T-cell (primary cell): ENCODE measurements around the gene B3GAT3. TPM values are rescaled to one million over a fixed set of nuclear protein-coding genes. Genes with fewer than 3 reads are reported as not detected.

Source experiments
- ATAC-seq, 4 experiments: fragments of 200-7000 bp in 3 of 4; fragments of 150-1000 bp in 1 of 4; cut with Tn5 transposase; replicated peaks in 1 of 4; 1 replicate in 3 of 4; 2 replicates in 1 of 4; pipeline ENCODE4 v1.10.0; 2021; ENCODE audit warnings: moderate library complexity in 3 of 4, mild to moderate bottlenecking in 2 of 4, moderate number of reproducible peaks in 1 of 4
- CTCF ChIA-PET, 2 donors: fragments of 300-600 bp; sonication (Branson Sonifier 250); formaldehyde crosslinking; loops; one replicate each; lab custom pipeline; 2022; ENCODE audit warnings: antibody characterized with exemption in 2 of 2; lab: Charles Lee
- POLR2A ChIA-PET, 2 donors: fragments of 300-600 bp; sonication (Branson Sonifier 250); formaldehyde crosslinking; loops; one replicate each; lab custom pipeline; 2022; ENCODE audit warnings: antibody characterized with exemption in 2 of 2; lab: Charles Lee
- DNase-seq, 35 experiments: peaks; one replicate each; pipeline versions ENCODE4 v3.0.0 to v3.0.0-alpha.2; 2013 to 2023
- H3K27ac ChIP-seq: one replicate; pipeline ENCODE4 v1.5.1; 2013; ENCODE audit warnings: low read length
- H3K27me3 ChIP-seq, 2 experiments: replicated peaks in 1 of 2; 1 replicate in 1 of 2; 2 replicates in 1 of 2; pipeline versions ENCODE4 v1.6.1 to v1.7.0; 2013; ENCODE audit warnings: low read length in 1 of 2, mixed read lengths in 1 of 2; ENCODE audit not compliant: control insufficient read depth in 2 of 2, insufficient read depth in 2 of 2; ENCODE audit errors: extremely low read depth in 1 of 2
- H3K36me3 ChIP-seq, 2 donors: 1 replicate in 1 of 2; 2 replicates in 1 of 2; pipeline versions ENCODE4 v1.6.1 to v1.7.0; 2013; ENCODE audit warnings: low read length in 1 of 2; ENCODE audit not compliant: control insufficient read depth in 2 of 2, insufficient read depth in 1 of 2; ENCODE audit errors: extremely low read depth in 1 of 2
- H3K4me1 ChIP-seq, 2 experiments: 1 replicate in 1 of 2; 2 replicates in 1 of 2; pipeline versions ENCODE4 v1.6.1 to v1.7.0; 2013; ENCODE audit warnings: low read length in 2 of 2, mixed read lengths in 1 of 2; ENCODE audit not compliant: insufficient read depth in 2 of 2, control insufficient read depth in 1 of 2; ENCODE audit errors: extremely low read depth in 1 of 2
- H3K4me3 ChIP-seq, 2 donors: 1 replicate in 1 of 2; 2 replicates in 1 of 2; pipeline versions ENCODE4 v1.5.1 to v1.7.0; 2013; ENCODE audit warnings: mild to moderate bottlenecking in 2 of 2, low read length in 1 of 2, moderate library complexity in 1 of 2; ENCODE audit not compliant: control insufficient read depth in 1 of 2; ENCODE audit errors: extremely low read depth in 1 of 2
- H3K9me3 ChIP-seq: 2 replicates; pipeline ENCODE4 v1.7.0; 2013
- H3K27ac Mint-ChIP-seq, 2 donors: one replicate each; pipeline ENCODE4 v1.8.0; 2020 to 2021; ENCODE audit warnings: mild to moderate bottlenecking in 2 of 2, mixed read lengths in 2 of 2
- H3K27me3 Mint-ChIP-seq, 2 donors: one replicate each; pipeline ENCODE4 v1.8.0; 2021 to 2022; ENCODE audit warnings: mixed read lengths in 2 of 2
- H3K36me3 Mint-ChIP-seq: one replicate; pipeline ENCODE4 v1.8.0; 2021; ENCODE audit warnings: mixed read lengths
- H3K4me1 Mint-ChIP-seq, 3 donors: one replicate each; pipeline ENCODE4 v1.8.0; 2020 to 2022; ENCODE audit warnings: mixed read lengths in 3 of 3, mild to moderate bottlenecking in 1 of 3
- H3K4me3 Mint-ChIP-seq, 3 donors: one replicate each; pipeline ENCODE4 v1.8.0; 2020 to 2022; ENCODE audit warnings: mild to moderate bottlenecking in 3 of 3, mixed read lengths in 3 of 3, moderate library complexity in 3 of 3
- H3K9me3 Mint-ChIP-seq, 3 donors: one replicate each; pipeline ENCODE4 v1.8.0; 2020 to 2022; ENCODE audit warnings: mixed read lengths in 3 of 3
- WGBS: methylation state at CpG from one replicate; pipeline ENCODE4 v1.1.5; 2013; ENCODE audit warnings: missing lambda C conversion rate; ENCODE audit not compliant: insufficient coverage; 5-methylcytosine and 5-hydroxymethylcytosine counted together
- total RNA-seq, 35 experiments: library from RNA in 6 of 35; stranded (reverse) in 6 of 35; fragments of 120-200 nt in 1 of 35; gene quantifications; one replicate each; pipeline versions ENCODE4 v1.2.1 to v1.2.4 and lab custom pipeline; 2013 to 2026

B3GAT3 gene
- total RNA-seq, 5 donors from 2014 or later (not counting 1 experiment from before 2014, with no cell fraction given) = 59.0 to 94.5 (median 90.5) TPM

GRCh38 chr11:62614275-62614674 is 7.5 kb downstream of the B3GAT3 start:
- ChIA-PET POLR2A (no interaction called here), CTCF (interaction anchor here in 1 of 2 donors (1.4 kb wide), 1 partner anchor 23 kb away, joined by 5 read pairs; the partner anchor contains the start of gene TUT1)
- ATAC-seq = no peak
- no peak overlapping the region for H3K4me3 ChIP-seq
- no peaks in the 10 kb centered on the region for H3K9me3 ChIP-seq
- Mint-ChIP-seq H3K27ac (peak overlapping the region; percentile 82 to 94), H3K9me3 (no peaks in the 10 kb centered on the region), H3K27me3 (no peaks in the 10 kb centered on the region), H3K4me3 (peak overlapping the region in 2 of 3 donors; percentile 53 to 54), H3K4me1 (peaks cover 35 to 47% (median 42%) of the 10 kb centered on the region in 3 donors), H3K36me3 (peaks cover 20% of the 10 kb centered on the region)
- H3K4me1 ChIP-seq = peaks cover 5 to 41% of the 10 kb centered on the region in 2 experiments
- H3K27me3 ChIP-seq = no peaks in the 10 kb centered on the region
- peak overlapping the region; percentile 6 for H3K27ac ChIP-seq
- 78% methylated on average over 6 of the region's 8 CpGs for WGBS
- H3K36me3 ChIP-seq = peaks cover 9 to 39% of the 10 kb centered on the region in 2 donors
- DNase-seq = no peak

GRCh38 chr11:62613291-62613778 is 8.5 kb downstream of the B3GAT3 start:
- H3K27ac Mint-ChIP-seq = peak overlapping the region; percentile 84 to 94
- no peaks in the 10 kb centered on the region for H3K27me3 Mint-ChIP-seq
- DNase-seq (no peak), ATAC-seq (peak in 1 of 4 experiments; percentile 2)
- WGBS = 86% methylated on average over 10 of the region's 15 CpGs
- peak overlapping the region; percentile 73 for H3K27ac ChIP-seq
- peaks cover 42 to 50% (median 46%) of the 10 kb centered on the region in 3 donors for H3K4me1 Mint-ChIP-seq
- peaks cover 23% of the 10 kb centered on the region for H3K36me3 Mint-ChIP-seq
- no peaks in the 10 kb centered on the region for H3K27me3 ChIP-seq
- no peaks in the 10 kb centered on the region for H3K9me3 Mint-ChIP-seq
- H3K36me3 ChIP-seq = peaks cover 9 to 48% of the 10 kb centered on the region in 2 donors
- H3K4me3 Mint-ChIP-seq = peak overlapping the region in 1 of 3 donors; percentile 54
- ChIA-PET CTCF (interaction anchor here (0.6 to 1.4 kb wide), 5 partner anchors 9 to 52 kb away, joined by 3 to 6 read pairs (median 4); partner anchors contain the start of genes B3GAT3 (in 1 of the 2), C11orf98 (in 1 of the 2), CSKMT (in 1 of the 2) and TUT1 (in 1 of the 2)), POLR2A (interaction anchor here in 1 of 2 donors (0.5 to 0.7 kb wide), 2 partner anchors 54 to 69 kb away, joined by 7 to 8 read pairs; no protein-coding TSS in a partner anchor)
- no peaks in the 10 kb centered on the region for H3K9me3 ChIP-seq
- peak overlapping the region in 1 of 2 donors; percentile 85 for H3K4me3 ChIP-seq
- H3K4me1 ChIP-seq = peaks cover 3 to 50% of the 10 kb centered on the region in 2 experiments

- H3K4me1 ChIP-seq = peaks cover 3 to 54% of the 10 kb centered on the region in 2 experiments
- peak within 1 kb of the TSS; percentile 85 to 88 for H3K4me3 ChIP-seq
- ChIA-PET POLR2A (interaction anchor here (0.7 kb wide), 3 partner anchors 53 to 223 kb away, joined by 3 to 7 read pairs (median 3); no protein-coding TSS in a partner anchor), CTCF (interaction anchor here in 1 of 2 donors (0.5 to 1.7 kb wide), 12 partner anchors 9 to 81 kb away, joined by 3 to 10 read pairs (median 6); partner anchors contain the start of genes B3GAT3, C11orf98, CSKMT and MTA2)
- WGBS = 4% methylated on average over 70 of the region's 91 CpGs
- H3K27ac ChIP-seq = peak within 1 kb of the TSS; percentile 83
- ATAC-seq (peak; percentile 77 to 80 (median 80)), DNase-seq (peak; percentile 71 to 94 (median 81))
- no peaks in the 10 kb centered on the region for H3K9me3 ChIP-seq
- Mint-ChIP-seq H3K36me3 (peaks cover 29% of the 10 kb centered on the region), H3K27me3 (no peaks in the 10 kb centered on the region), H3K27ac (peak within 1 kb of the TSS; percentile 98), H3K4me1 (peaks cover 48 to 57% (median 49%) of the 10 kb centered on the region in 3 donors), H3K9me3 (no peaks in the 10 kb centered on the region), H3K4me3 (peak within 1 kb of the TSS; percentile 97 to 98 (median 97))
- peaks cover 11 to 55% of the 10 kb centered on the region in 2 donors for H3K36me3 ChIP-seq
- H3K27me3 ChIP-seq = no peaks in the 10 kb centered on the region
Observed at GRCh38 chr11:62612366-62613290, 9.2 kb downstream of the B3GAT3 start, which contains the start of the genes EML3 and ROM1. Gene EML3, minus strand, starts transcription at chr11:62612775. Its CDS starts 318 bp downstream, at chr11:62612457. Gene ROM1, plus strand, starts transcription at chr11:62613257. Its CDS starts 25 bp downstream, at chr11:62613282.

- Histone ChIP-seq H3K9me3 (no peaks in the 10 kb centered on the region), H3K36me3 (peaks cover 17 to 56% of the 10 kb centered on the region in 2 donors), H3K27ac (peak overlapping the region; percentile 83), H3K4me1 (peaks cover 3 to 50% of the 10 kb centered on the region in 2 experiments), H3K4me3 (peak overlapping the region; percentile 85 to 88), H3K27me3 (no peaks in the 10 kb centered on the region)
- peak in 26 of 35 experiments; percentile 22 to 77 (median 50) for DNase-seq
- under 1% methylated on average over 34 of the region's 34 CpGs for WGBS
- H3K4me1 Mint-ChIP-seq = peaks cover 49 to 61% (median 53%) of the 10 kb centered on the region in 3 donors
- ATAC-seq = peak; percentile 2 to 57 (median 38)
- ChIA-PET CTCF (interaction anchor here in 1 of 2 donors (0.6 to 1.7 kb wide), 8 partner anchors 10 to 81 kb away, joined by 3 to 10 read pairs (median 6); partner anchors contain the start of genes B3GAT3, C11orf98, CSKMT and MTA2), POLR2A (interaction anchor here (0.5 to 0.8 kb wide), 5 partner anchors 10 to 644 kb away, joined by 3 to 7 read pairs (median 3); partner anchors contain the start of gene MTA2 (in 1 of the 2))
- H3K36me3 Mint-ChIP-seq = peaks cover 33% of the 10 kb centered on the region
- H3K4me3 Mint-ChIP-seq = peak overlapping the region; percentile 97 to 98 (median 97)
- H3K27me3 Mint-ChIP-seq = no peaks in the 10 kb centered on the region
- peak overlapping the region; percentile 98 for H3K27ac Mint-ChIP-seq
- H3K9me3 Mint-ChIP-seq = no peaks in the 10 kb centered on the region
Observed at GRCh38 chr11:62611705-62612365, 10.0 kb downstream of the B3GAT3 start.

GRCh38 chr11:62610814-62611704 is 10.7 kb downstream of the B3GAT3 start:
- DNase-seq = no peak
- Mint-ChIP-seq H3K9me3 (no peaks in the 10 kb centered on the region), H3K27ac (peak overlapping the region; percentile 98), H3K4me3 (peak overlapping the region; percentile 97 to 98 (median 97)), H3K4me1 (peaks cover 49 to 64% (median 53%) of the 10 kb centered on the region in 3 donors), H3K36me3 (peaks cover 33% of the 10 kb centered on the region), H3K27me3 (no peaks in the 10 kb centered on the region)
- peaks cover 13 to 54% of the 10 kb centered on the region in 2 donors for H3K36me3 ChIP-seq
- POLR2A ChIA-PET = interaction anchor here in 1 of 2 donors (0.5 to 0.8 kb wide), 3 partner anchors 9 to 643 kb away, joined by 3 to 7 read pairs (median 4); partner anchors contain the start of gene MTA2
- CTCF ChIA-PET = interaction anchor here (0.6 to 1.7 kb wide), 9 partner anchors 9 to 54 kb away, joined by 3 to 10 read pairs (median 6); partner anchors contain the start of genes B3GAT3 (in 1 of the 2), C11orf98 (in 1 of the 2), CSKMT (in 1 of the 2) and MTA2 (in 1 of the 2)
- ATAC-seq = no peak
- H3K4me1 ChIP-seq = peaks cover 3 to 50% of the 10 kb centered on the region in 2 experiments
- peak overlapping the region; percentile 83 for H3K27ac ChIP-seq
- 70% methylated on average over 14 of the region's 28 CpGs for WGBS
- H3K9me3 ChIP-seq = no peaks in the 10 kb centered on the region
- peak overlapping the region; percentile 85 to 88 for H3K4me3 ChIP-seq
- H3K27me3 ChIP-seq = no peaks in the 10 kb centered on the region
